ENCODE data around the gene BBLN.

The BBLN gene

GRCh38 chr9:128188209-128188608 is 28.1 kb downstream of the BBLN start:
- in situ Hi-C loops (cut with MboI; ENCODE audit: low sequenced_read_pairs) = no loop called here

- in situ Hi-C loops (cut with MboI; ENCODE audit: low sequenced_read_pairs) = no loop called here
Measured at GRCh38 chr9:128190013-128190412, 29.9 kb downstream of the BBLN start.

GRCh38 chr9:128190516-128191405 is 30.7 kb downstream of the BBLN start:
- in situ Hi-C loops (cut with MboI; ENCODE audit: low sequenced_read_pairs) = no loop called here

- in situ Hi-C loops (cut with MboI; ENCODE audit: low sequenced_read_pairs) = no loop called here
Measured at GRCh38 chr9:128191406-128192046, 31.5 kb downstream of the BBLN start, which contains the start of gene CIZ1. CIZ1 (minus strand) TSS chr9:128191572; CDS start chr9:128190857, 715 bp downstream.

GRCh38 chr9:128192601-128193371 is 32.7 kb downstream of the BBLN start:
- in situ Hi-C loops (cut with MboI; ENCODE audit: low sequenced_read_pairs) = no loop called here

GRCh38 chr9:128193469-128194096 is 33.5 kb downstream of the BBLN start:
- in situ Hi-C loops (cut with MboI; ENCODE audit: low sequenced_read_pairs) = no loop called here

- in situ Hi-C loops (cut with MboI; ENCODE audit: low sequenced_read_pairs) = no loop called here
Measured at GRCh38 chr9:128201441-128202369, 41.6 kb downstream of the BBLN start.

GRCh38 chr9:128202648-128203023 is 42.6 kb downstream of the BBLN start:
- in situ Hi-C loops (cut with MboI; ENCODE audit: low sequenced_read_pairs) = no loop called here

- in situ Hi-C loops (cut with MboI; ENCODE audit: low sequenced_read_pairs) = no loop called here
Measured at GRCh38 chr9:128203024-128203706, 43.1 kb downstream of the BBLN start, which contains the start of gene DNM1. DNM1 (plus strand) TSS chr9:128203379; CDS start chr9:128203471, 92 bp downstream.

GRCh38 chr9:128203707-128204551 is 43.9 kb downstream of the BBLN start:
- in situ Hi-C loops (cut with MboI; ENCODE audit: low sequenced_read_pairs) = no loop called here

GRCh38 chr9:128204858-128205257 is 44.8 kb downstream of the BBLN start:
- in situ Hi-C loops (cut with MboI; ENCODE audit: low sequenced_read_pairs) = no loop called here

- in situ Hi-C loops (cut with MboI; ENCODE audit: low sequenced_read_pairs) = no loop called here
Measured at GRCh38 chr9:128205296-128205944, 45.4 kb downstream of the BBLN start.

- in situ Hi-C loops (cut with MboI; ENCODE audit: low sequenced_read_pairs) = no loop called here
Measured at GRCh38 chr9:128206484-128206883, 46.4 kb downstream of the BBLN start.

GRCh38 chr9:128206916-128207910 is 47.1 kb downstream of the BBLN start:
- in situ Hi-C loops (cut with MboI; ENCODE audit: low sequenced_read_pairs) = no loop called here

GRCh38 chr9:128208386-128208785 is 48.3 kb downstream of the BBLN start:
- in situ Hi-C loops (cut with MboI; ENCODE audit: low sequenced_read_pairs) = no loop called here

GRCh38 chr9:128208946-128209669 is 49.0 kb downstream of the BBLN start:
- in situ Hi-C loops (cut with MboI; ENCODE audit: low sequenced_read_pairs) = no loop called here
